Transverse colon (tissue), 3 donors: Measurements from ENCODE around the gene SMCP.

ENCODE experiments used
- POLR2A ChIP-seq: fragments of 450-650 bp; IDR thresholded peaks from one replicate; pipeline ENCODE4 v1.6.1; 2016; ENCODE audit warnings: antibody characterized with exemption, mild to moderate bottlenecking, moderate library complexity
- TF ChIP-seq, protein P1 (sequence below), 5 experiments: fragments of 200-600 bp in 3 of 5; fragments of 450-650 bp in 2 of 5; sonication (generic) in 3 of 5; IDR thresholded peaks; 1 replicate in 2 of 5; 2 replicates in 3 of 5; pipeline ENCODE4 v1.5.1; 2016 to 2017; ENCODE audit warnings: antibody characterized with exemption in 5 of 5, inconsistent platforms in 3 of 5, mild to moderate bottlenecking in 2 of 5, moderate library complexity in 1 of 5

DNA sequence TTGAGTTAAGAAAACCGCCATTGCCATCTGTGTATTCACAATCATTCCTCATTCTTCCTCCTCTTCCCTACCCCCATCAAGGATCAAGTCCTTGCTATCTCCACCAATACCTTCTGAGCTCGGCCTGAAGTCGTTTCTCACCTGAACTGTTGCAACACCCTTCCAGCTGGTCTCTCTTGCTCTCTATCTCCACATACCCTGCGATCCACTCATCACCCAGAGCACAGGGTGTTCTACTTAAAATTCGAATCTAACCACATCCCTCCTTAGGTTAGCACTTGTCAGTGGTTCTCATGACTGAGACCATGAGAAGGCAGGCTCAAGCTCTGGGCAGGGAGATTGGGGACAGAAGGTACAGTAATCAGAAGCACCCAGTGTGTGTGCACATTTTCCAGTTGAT, 34.8 kb downstream of the SMCP start:
- TF ChIP-seq, protein P1, sequence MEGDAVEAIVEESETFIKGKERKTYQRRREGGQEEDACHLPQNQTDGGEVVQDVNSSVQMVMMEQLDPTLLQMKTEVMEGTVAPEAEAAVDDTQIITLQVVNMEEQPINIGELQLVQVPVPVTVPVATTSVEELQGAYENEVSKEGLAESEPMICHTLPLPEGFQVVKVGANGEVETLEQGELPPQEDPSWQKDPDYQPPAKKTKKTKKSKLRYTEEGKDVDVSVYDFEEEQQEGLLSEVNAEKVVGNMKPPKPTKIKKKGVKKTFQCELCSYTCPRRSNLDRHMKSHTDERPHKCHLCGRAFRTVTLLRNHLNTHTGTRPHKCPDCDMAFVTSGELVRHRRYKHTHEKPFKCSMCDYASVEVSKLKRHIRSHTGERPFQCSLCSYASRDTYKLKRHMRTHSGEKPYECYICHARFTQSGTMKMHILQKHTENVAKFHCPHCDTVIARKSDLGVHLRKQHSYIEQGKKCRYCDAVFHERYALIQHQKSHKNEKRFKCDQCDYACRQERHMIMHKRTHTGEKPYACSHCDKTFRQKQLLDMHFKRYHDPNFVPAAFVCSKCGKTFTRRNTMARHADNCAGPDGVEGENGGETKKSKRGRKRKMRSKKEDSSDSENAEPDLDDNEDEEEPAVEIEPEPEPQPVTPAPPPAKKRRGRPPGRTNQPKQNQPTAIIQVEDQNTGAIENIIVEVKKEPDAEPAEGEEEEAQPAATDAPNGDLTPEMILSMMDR (IDR thresholded peaks at IDR 0.05) = no peak
- no peak for TF ChIP-seq POLR2A
